EH (cell line): Measurements from ENCODE around the gene GRAMD2A.

ENCODE experiments used
- DNase-seq: peaks from one replicate; pipeline ENCODE4 v3.0.0-alpha.2; 2015; ENCODE audit warnings: low read depth

The GRAMD2A gene

GRCh38 chr15:72168131-72168807 is 29.3 kb downstream of the GRAMD2A start:
- DNase-seq: peak; percentile 46

GRCh38 chr15:72167445-72167844 is 30.1 kb downstream of the GRAMD2A start:
- no peak for DNase-seq

- DNase-seq: no peak
These were observed 30.7 kb downstream of the GRAMD2A start for GRCh38 chr15:72166716-72167417.

- DNase-seq: no peak
These were observed 33.9 kb downstream of the GRAMD2A start for GRCh38 chr15:72163719-72164118.

GRCh38 chr15:72162569-72162968 is 35.0 kb downstream of the GRAMD2A start:
- no peak for DNase-seq

- no peak for DNase-seq
These were observed 36.0 kb downstream of the GRAMD2A start for GRCh38 chr15:72161361-72162132.

GRCh38 chr15:72160696-72161245 is 36.8 kb downstream of the GRAMD2A start:
- no peak for DNase-seq

- no peak for DNase-seq
These were observed 40.7 kb downstream of the GRAMD2A start for GRCh38 chr15:72156928-72157327.

GRCh38 chr15:72155635-72156616 is 41.7 kb downstream of the GRAMD2A start:
- DNase-seq: peak; percentile 83

- peak; percentile 54 for DNase-seq
These were observed 42.5 kb downstream of the GRAMD2A start for GRCh38 chr15:72155003-72155621.

- DNase-seq: no peak
These were observed 43.3 kb downstream of the GRAMD2A start for GRCh38 chr15:72154316-72154715.

- DNase-seq: no peak
These were observed 44.2 kb downstream of the GRAMD2A start for GRCh38 chr15:72153269-72154000.

- DNase-seq: no peak
These were observed 50.2 kb downstream of the GRAMD2A start for GRCh38 chr15:72147418-72147817.

- DNase-seq: no peak
These were observed 50.7 kb downstream of the GRAMD2A start for GRCh38 chr15:72146934-72147333.

- no peak for DNase-seq
These were observed 51.4 kb downstream of the GRAMD2A start for GRCh38 chr15:72146221-72146620.

GRCh38 chr15:72141171-72142084 is 56.2 kb downstream of the GRAMD2A start:
- DNase-seq: peak; percentile 11

- DNase-seq: no peak
These were observed 57.5 kb downstream of the GRAMD2A start for GRCh38 chr15:72140088-72140487.

GRCh38 chr15:72139667-72140066 is 57.9 kb downstream of the GRAMD2A start:
- no peak for DNase-seq
